Measurements from ENCODE around the gene OBP2A. TPM values are rescaled to one million over a fixed set of nuclear protein-coding genes. Genes with fewer than 3 reads are reported as not detected.
"Not testable (repeated sequence)": the region's sequence is repeated elsewhere in the genome, so short reads cannot be mapped to it uniquely, and the experiment has no call there.

The OBP2A gene, protein sequence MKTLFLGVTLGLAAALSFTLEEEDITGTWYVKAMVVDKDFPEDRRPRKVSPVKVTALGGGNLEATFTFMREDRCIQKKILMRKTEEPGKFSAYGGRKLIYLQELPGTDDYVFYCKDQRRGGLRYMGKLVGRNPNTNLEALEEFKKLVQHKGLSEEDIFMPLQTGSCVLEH
- 10 to 100 TPM in 1 of 2 donors, not detected in 1; 19.7 TPM for total RNA-seq

DNA sequence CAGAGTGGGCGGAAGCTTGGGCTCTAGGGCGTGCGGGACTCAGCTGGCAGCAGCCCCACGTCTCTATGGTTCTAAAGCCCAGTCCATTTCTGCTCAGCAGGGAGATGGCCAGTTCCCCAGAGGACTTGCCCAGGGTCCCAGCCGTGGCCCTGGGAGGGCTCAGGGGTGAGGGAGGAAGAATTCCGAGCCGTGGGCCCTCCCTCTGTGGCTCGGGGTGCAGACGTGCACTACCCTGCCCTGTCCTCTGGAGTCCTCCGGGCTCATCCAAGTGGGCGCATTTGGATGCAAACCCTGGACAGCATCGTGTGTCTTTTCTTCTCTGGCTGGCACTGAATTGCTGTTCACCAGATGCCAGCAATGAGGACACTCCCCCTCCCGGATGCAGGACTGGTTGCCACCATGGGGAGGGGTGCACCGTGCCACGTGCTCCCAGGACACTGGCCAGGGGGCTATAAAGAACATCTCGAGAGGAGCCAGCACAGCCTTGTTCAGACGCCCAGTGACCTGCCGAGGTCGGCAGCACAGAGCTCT lies at the start of gene OBP2A:
TSS of gene OBP2A (plus strand) at position 481 of the 531 bp plus-strand sequence. CDS start 55 bp downstream, outside the sequence.
- H3K27me3 ChIP-seq (replicated peaks; ENCODE audit: insufficient read depth); H3K27ac ChIP-seq; H3K4me1 ChIP-seq (replicated peaks); intact Hi-C loops (cut with DNase I); H3K4me3 ChIP-seq; DNase-seq (ENCODE audit: low spot score); H3K9me3 ChIP-seq; H3K36me3 ChIP-seq: not testable (repeated sequence)
- WGBS: 65% methylated on average over 12 of the region's 19 CpGs

DNA sequence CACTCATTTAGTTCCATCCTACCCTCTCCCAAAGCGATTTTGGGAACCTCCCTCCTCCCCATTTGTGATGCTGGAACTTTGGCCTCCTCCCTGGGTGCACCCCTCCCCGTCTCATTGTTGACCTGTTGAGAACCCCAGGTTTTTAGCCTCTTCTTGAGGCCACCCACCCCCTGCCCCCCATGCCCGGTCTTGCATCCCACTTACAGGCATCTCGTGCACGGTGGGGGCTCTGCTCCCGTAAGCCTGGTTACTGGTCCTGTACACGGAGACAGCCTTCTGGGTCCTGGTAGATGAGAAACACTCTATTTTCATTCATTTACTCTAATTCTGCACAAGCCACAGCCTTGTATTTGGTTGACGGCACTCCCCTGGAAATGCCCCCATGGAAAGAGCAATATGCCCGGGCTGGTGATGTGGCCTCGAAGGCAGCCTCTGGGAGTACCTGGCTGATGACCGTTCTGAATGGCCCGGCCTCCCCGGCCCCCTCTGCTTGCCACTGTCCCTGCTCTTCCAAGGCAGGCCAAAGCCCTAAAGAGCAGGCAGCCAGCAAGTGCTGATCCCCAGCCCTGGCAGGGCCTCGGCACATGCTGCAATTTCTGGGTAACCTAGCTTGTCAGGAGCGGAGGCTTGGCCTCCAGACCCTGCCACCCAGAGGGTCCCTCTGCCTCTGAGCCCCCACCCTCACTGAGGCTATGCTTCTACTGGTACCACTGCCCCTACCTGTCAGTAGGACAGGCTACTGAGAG lies 47.4 kb upstream of the OBP2A start:
- no peak overlapping the region for H3K27ac ChIP-seq
- WGBS: 84% methylated on average over 15 of the region's 15 CpGs
- TF ChIP-seq, protein P1, sequence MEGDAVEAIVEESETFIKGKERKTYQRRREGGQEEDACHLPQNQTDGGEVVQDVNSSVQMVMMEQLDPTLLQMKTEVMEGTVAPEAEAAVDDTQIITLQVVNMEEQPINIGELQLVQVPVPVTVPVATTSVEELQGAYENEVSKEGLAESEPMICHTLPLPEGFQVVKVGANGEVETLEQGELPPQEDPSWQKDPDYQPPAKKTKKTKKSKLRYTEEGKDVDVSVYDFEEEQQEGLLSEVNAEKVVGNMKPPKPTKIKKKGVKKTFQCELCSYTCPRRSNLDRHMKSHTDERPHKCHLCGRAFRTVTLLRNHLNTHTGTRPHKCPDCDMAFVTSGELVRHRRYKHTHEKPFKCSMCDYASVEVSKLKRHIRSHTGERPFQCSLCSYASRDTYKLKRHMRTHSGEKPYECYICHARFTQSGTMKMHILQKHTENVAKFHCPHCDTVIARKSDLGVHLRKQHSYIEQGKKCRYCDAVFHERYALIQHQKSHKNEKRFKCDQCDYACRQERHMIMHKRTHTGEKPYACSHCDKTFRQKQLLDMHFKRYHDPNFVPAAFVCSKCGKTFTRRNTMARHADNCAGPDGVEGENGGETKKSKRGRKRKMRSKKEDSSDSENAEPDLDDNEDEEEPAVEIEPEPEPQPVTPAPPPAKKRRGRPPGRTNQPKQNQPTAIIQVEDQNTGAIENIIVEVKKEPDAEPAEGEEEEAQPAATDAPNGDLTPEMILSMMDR (IDR thresholded peaks at IDR 0.05): no peak
- TF ChIP-seq POLR2A (IDR thresholded peaks at IDR 0.05) (no peak), POLR2AphosphoS5 (IDR thresholded peaks at IDR 0.05) (no peak)
- H3K4me3 ChIP-seq: no peak overlapping the region
- no peak for DNase-seq (ENCODE audit: low spot score)
- intact Hi-C loops (cut with DNase I): no loop called here
- no peaks in the 10 kb centered on the region for H3K27me3 ChIP-seq (replicated peaks; ENCODE audit: insufficient read depth)
- H3K36me3 ChIP-seq: no peaks in the 10 kb centered on the region
- peaks cover 7% of the 10 kb centered on the region for H3K4me1 ChIP-seq (replicated peaks)
- H3K9me3 ChIP-seq: no peaks in the 10 kb centered on the region

DNA sequence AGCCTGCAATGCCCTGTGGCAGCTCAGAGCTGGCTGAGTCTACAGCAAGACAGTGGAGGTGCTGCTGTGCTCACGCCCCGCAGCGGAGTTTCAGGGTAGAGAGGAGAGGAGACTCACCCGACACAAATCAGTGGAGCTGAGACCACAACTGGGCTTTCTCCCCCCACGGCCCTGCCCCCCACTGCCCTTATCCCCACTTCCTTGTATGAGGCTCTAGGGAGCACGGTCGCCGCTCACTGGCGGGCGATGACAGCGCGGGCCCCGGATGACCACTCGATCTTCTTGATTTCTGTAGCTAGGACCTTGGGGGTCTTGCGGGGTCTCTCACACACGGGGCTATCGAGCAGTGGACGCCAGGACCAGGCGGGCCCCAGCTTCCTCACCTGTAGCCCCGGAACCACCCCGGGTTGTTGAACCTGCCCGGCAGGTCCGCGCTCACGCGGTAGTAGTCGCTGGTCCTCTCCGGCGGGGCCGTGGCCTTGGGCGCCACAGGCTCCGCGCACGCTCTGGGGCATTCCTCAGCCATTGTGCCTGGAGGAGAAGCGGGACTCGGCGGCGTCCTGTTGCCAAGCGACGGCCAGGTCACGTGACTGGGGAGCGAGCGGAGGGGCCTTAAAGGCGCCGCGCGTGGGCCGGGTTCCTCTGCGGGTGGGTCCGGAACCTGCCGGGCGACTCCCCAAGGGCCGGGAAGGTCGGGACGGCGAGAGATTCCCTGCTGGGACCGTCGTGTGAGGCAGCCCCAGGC lies 46.4 kb upstream of the OBP2A start:
- peak overlapping the region; percentile 62 to 77 for H3K27ac ChIP-seq
- H3K4me3 ChIP-seq: peak overlapping the region; percentile 96 to 98
- H3K9me3 ChIP-seq: no peaks in the 10 kb centered on the region
- peaks cover 0 to 4% of the 10 kb centered on the region in 2 donors for H3K36me3 ChIP-seq
- intact Hi-C loops (cut with DNase I): no loop called here
- under 1% methylated on average over 46 of the region's 58 CpGs for WGBS
- peaks cover 7% of the 10 kb centered on the region for H3K4me1 ChIP-seq (replicated peaks)
- H3K27me3 ChIP-seq (replicated peaks; ENCODE audit: insufficient read depth): no peaks in the 10 kb centered on the region
- TF ChIP-seq, protein P1 (IDR thresholded peaks at IDR 0.05): peak in 2 of 4 experiments; percentile 9 to 10
- TF ChIP-seq POLR2AphosphoS5 (IDR thresholded peaks at IDR 0.05) (peak; percentile 77), POLR2A (IDR thresholded peaks at IDR 0.05) (peak; percentile 29)
- peak; percentile 87 for DNase-seq (ENCODE audit: low spot score)

DNA sequence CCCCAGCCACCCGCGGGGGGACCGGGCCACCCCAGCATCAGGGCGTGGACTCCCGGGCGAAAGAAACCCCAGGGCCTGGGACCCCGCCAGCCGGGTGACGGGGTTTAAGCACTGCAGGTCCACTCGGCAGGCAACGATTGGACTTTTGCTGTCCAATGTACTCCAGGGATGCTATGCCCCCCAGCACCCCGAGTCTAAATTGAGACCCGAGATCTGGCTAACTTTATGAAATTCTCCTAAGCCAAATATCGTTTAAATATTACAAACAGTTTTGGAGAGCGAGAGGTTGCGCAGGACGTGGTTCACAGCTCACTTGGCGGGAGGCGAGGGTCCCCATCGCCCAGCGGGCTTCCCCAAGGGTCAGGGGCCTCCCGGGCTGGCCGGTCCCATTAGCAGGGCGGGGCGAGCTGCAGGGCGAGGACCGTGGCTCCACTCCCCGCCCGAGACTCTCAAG lies 45.8 kb upstream of the OBP2A start:
- peaks cover 7% of the 10 kb centered on the region for H3K4me1 ChIP-seq (replicated peaks)
- no peaks in the 10 kb centered on the region for H3K27me3 ChIP-seq (replicated peaks; ENCODE audit: insufficient read depth)
- H3K27ac ChIP-seq: peak overlapping the region; percentile 62 to 77
- H3K36me3 ChIP-seq: peaks cover 0 to 4% of the 10 kb centered on the region in 2 donors
- intact Hi-C loops (cut with DNase I): no loop called here
- no peaks in the 10 kb centered on the region for H3K9me3 ChIP-seq
- H3K4me3 ChIP-seq: peak overlapping the region; percentile 96 to 98
- TF ChIP-seq, protein P1 (IDR thresholded peaks at IDR 0.05): no peak
- no peak for TF ChIP-seq POLR2A (IDR thresholded peaks at IDR 0.05)
- no peak for TF ChIP-seq POLR2AphosphoS5 (IDR thresholded peaks at IDR 0.05)
- 0% methylated on average over 24 of the region's 29 CpGs for WGBS
- no peak for DNase-seq (ENCODE audit: low spot score)
